GM06990 (cell line): ENCODE measurements around the gene FAM3B.

Experiments
- DNase-seq: peaks from one replicate; pipeline ENCODE4 v3.0.0-alpha.2; 2011; ENCODE audit not compliant: insufficient read length; ENCODE audit errors: extremely low read depth
- H3K27me3 ChIP-seq: replicated peaks from 2 replicates; pipeline ENCODE4 v1.6.0; 2011; ENCODE audit warnings: low read length; ENCODE audit not compliant: control insufficient read depth, insufficient read depth
- H3K36me3 ChIP-seq: 2 replicates; pipeline ENCODE4 v1.5.1; 2011; ENCODE audit warnings: low read length; ENCODE audit not compliant: control insufficient read depth, insufficient read depth
- H3K4me3 ChIP-seq: replicated peaks from 2 replicates; pipeline ENCODE4 v1.5.1; 2011; ENCODE audit warnings: low read depth, mild to moderate bottlenecking, control low read depth, low read length
- TF ChIP-seq, protein P1 (sequence below): IDR thresholded peaks from 2 replicates; pipeline ENCODE4 v1.5.1; 2011; ENCODE audit warnings: low read length, control low read depth, mild to moderate bottlenecking, inconsistent platforms; ENCODE audit not compliant: insufficient read depth, poor library complexity, severe bottlenecking

Gene FAM3B

DNA sequence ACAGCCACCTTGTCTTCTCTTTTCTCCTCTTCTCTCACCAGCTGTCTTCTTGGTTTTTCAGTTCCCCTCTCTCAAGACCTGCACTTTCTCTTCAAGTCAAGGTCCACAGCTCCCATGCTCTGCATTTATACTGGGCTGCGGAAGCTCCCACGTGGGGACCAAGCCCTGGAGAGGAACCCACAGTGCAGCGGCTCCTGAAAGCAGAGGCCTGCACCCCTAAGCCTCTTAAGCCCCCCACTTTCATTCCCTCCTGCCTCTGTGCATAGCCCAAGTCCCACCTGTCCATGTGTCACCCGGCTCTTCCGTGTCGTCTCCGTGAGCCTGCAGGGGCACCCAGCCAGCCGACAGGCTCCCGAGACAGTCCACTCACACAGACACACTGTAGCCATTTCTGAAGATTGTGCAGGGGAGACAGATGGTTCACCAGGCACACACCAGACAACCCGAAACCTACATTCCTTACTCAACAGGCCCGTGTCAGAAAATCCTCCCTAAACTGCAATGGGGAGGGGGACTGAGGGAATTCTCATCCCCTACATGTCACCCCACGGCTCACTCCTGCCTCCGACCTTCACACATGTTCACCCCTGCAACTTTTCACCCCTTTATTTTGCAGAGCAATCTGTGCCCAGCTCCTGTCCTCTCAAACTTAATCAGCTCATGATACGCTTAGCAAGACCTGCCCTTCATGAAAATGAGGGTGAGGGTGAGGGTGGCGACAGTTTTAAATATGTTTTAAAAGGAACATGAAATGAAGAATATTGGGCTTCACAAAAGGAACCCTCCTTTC lies 51.5 kb downstream of the FAM3B start:
- TF ChIP-seq, protein P1, sequence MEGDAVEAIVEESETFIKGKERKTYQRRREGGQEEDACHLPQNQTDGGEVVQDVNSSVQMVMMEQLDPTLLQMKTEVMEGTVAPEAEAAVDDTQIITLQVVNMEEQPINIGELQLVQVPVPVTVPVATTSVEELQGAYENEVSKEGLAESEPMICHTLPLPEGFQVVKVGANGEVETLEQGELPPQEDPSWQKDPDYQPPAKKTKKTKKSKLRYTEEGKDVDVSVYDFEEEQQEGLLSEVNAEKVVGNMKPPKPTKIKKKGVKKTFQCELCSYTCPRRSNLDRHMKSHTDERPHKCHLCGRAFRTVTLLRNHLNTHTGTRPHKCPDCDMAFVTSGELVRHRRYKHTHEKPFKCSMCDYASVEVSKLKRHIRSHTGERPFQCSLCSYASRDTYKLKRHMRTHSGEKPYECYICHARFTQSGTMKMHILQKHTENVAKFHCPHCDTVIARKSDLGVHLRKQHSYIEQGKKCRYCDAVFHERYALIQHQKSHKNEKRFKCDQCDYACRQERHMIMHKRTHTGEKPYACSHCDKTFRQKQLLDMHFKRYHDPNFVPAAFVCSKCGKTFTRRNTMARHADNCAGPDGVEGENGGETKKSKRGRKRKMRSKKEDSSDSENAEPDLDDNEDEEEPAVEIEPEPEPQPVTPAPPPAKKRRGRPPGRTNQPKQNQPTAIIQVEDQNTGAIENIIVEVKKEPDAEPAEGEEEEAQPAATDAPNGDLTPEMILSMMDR = no peak
- Histone ChIP-seq H3K36me3 (no peaks in the 10 kb centered on the region; the same call in 1 of the 2 replicates), H3K4me3 (peak overlapping the region; percentile 46; the same call in 1 of the 2 replicates), H3K27me3 (no peaks in the 10 kb centered on the region)
- DNase-seq = peak; percentile 79

DNA sequence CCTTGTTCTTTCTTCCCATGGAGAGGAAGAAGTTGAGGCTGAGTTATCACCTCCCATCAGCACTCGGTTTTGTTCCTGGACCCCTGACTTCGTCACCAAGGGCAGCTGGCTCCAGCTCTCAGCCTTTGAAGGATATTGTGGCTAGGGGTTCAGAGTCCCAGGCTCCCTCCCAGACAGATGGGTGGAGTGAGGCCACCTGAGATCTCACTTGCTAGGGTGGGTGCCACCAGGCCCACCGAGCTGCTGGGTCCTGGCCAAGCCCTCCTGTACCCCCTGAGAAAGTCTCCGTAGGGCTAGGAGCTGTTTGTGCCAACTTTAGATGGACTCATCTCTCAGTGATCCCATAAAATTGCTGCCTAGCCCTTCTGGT lies 52.1 kb downstream of the FAM3B start:
- Histone ChIP-seq H3K27me3 (no peaks in the 10 kb centered on the region), H3K4me3 (no peak overlapping the region; the same call in 1 of the 2 replicates), H3K36me3 (no peaks in the 10 kb centered on the region; the same call in 1 of the 2 replicates)
- no peak for DNase-seq
- TF ChIP-seq, protein P1 = no peak

DNA sequence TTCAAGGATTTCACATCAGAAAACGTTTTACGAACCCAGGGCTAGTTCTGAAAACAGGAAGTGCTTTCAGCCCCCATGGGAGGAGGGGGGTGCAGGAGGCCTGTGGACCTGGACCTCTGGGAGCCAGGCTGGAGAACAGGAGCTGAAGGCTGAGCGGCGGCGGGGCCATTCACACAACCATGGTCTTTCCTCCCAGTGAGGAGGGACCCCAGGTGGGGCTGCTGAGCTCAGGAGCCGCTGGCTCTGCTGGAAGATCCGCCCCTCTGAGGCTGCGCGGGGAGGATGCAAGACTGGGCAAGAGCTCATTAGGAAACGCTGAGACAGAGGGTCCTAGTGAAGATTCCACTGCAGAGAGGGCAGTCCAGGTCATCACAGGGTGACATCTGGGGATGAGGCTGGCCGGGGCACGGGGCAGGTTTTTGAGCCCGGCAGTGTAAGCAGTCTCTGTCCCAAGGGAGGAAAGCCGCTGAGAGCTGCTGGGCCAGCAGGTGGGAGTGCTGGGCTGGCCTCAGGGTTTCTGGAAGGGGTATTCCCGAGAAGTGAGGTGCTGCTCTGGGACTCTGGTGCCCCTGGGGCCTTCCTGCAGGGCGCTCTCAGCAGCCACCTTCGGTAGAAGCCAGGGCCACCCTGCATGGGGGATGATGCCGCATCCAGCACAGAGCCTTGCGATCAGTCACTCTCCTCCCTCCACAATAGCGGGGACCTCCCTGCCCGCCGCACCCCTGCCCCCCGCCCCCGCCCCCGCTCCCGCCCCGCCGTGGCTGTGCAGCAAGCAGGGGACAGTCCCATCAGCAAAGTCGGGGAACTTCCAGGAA lies 52.7 kb downstream of the FAM3B start:
- H3K4me3 ChIP-seq = peak overlapping the region; percentile 48
- H3K36me3 ChIP-seq = no peaks in the 10 kb centered on the region; the same call in 1 of the 2 replicates
- TF ChIP-seq, protein P1 = peak; percentile 50
- peak; percentile 70 for DNase-seq
- H3K27me3 ChIP-seq = no peaks in the 10 kb centered on the region

DNA sequence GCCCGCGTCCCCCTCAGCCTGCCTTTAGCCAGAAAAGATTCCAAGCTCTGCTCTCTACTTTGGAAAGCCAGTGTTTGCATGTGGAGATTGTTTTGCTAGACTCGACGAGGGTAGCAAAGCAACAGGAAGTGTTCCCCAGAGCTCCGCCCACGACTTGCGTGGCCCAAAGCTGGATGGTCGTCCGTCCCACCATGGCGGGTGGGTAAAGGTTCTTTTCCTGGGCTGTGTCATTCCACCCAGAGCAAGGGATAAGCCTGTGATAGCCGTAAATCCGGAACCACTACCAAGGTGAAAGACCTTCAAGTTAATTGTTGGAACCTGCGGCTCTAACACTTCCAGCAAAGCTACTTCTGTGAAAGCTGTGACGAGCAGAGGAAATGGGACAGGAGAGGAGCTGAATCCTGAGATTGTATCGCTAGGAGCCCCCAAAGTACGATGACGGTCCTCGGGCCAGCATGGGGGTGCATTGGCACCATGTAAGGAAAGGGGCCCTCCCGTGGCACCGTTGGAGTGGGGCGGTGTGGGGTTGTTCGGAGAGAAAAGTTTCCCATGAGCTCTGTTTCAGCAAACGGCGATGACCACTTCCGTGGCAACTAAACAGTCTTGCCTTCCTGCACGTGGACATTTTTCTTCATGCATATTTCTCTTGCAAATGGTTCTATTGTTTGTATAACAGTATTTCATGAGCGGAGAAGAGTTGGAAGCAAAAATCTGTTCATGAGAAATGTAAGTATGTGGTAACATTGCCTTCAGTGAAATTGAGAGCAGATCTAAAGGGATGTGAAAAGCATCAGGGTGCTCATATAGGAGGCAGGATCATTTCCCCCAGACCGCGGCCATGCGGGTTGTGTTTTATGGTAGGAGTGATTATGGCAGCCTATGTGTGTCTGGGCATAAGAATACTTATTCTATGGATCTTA lies 53.6 kb downstream of the FAM3B start:
- TF ChIP-seq, protein P1 = no peak
- H3K4me3 ChIP-seq = peak overlapping the region; percentile 48
- no peaks in the 10 kb centered on the region; the same call in none of the 2 replicates for H3K36me3 ChIP-seq
- no peaks in the 10 kb centered on the region for H3K27me3 ChIP-seq
- peak; percentile 41 for DNase-seq
